ENCODE measurements around the gene LMF1.

LMF1 gene

GRCh38 chr16:818132-818531, 152.7 kb downstream of the LMF1 start:
- Histone ChIP-seq H3K9me3 (ENCODE audit: insufficient read depth, low read length) (no peaks in the 10 kb centered on the region), H3K27me3 (ENCODE audit: insufficient read depth, insufficient read length) (no peaks in the 10 kb centered on the region), H3K4me1 (ENCODE audit: insufficient read depth, insufficient read length) (peaks cover 9% of the 10 kb centered on the region), H3K9ac (ENCODE audit: insufficient read length, low read depth) (no peak overlapping the region), H3K4me3 (ENCODE audit: insufficient read length, low read depth) (no peak overlapping the region), H3K36me3 (ENCODE audit: insufficient read depth, insufficient read length, low read length) (no peaks in the 10 kb centered on the region)
- no peak for DNase-seq (ENCODE audit: low read depth, low spot score)
- TF ChIP-seq SUZ12 (IDR thresholded peaks at IDR 0.05; ENCODE audit: extremely low read depth, insufficient read depth, insufficient read length) (no peak), ZNF274 (IDR thresholded peaks at IDR 0.05; ENCODE audit: low read depth, low read length) (no peak), YY1 (IDR thresholded peaks at IDR 0.05; ENCODE audit: insufficient read depth, insufficient read length) (no peak)

- TF ChIP-seq ZNF274 (IDR thresholded peaks at IDR 0.05; ENCODE audit: low read depth, low read length) (no peak), YY1 (IDR thresholded peaks at IDR 0.05; ENCODE audit: insufficient read depth, insufficient read length) (no peak), SUZ12 (IDR thresholded peaks at IDR 0.05; ENCODE audit: extremely low read depth, insufficient read depth, insufficient read length) (no peak)
- H3K27me3 ChIP-seq (ENCODE audit: insufficient read depth, insufficient read length), result no peaks in the 10 kb centered on the region
- H3K4me1 ChIP-seq (ENCODE audit: insufficient read depth, insufficient read length), result peaks cover 9% of the 10 kb centered on the region
- no peak overlapping the region for H3K4me3 ChIP-seq (ENCODE audit: insufficient read length, low read depth)
- no peaks in the 10 kb centered on the region for H3K36me3 ChIP-seq (ENCODE audit: insufficient read depth, insufficient read length, low read length)
- no peak overlapping the region for H3K9ac ChIP-seq (ENCODE audit: insufficient read length, low read depth)
- no peak for DNase-seq (ENCODE audit: low read depth, low spot score)
- no peaks in the 10 kb centered on the region for H3K9me3 ChIP-seq (ENCODE audit: insufficient read depth, low read length)
These were observed 153.5 kb downstream of the LMF1 start for GRCh38 chr16:817001-817906.

- H3K4me3 ChIP-seq (ENCODE audit: insufficient read length, low read depth), result no peak overlapping the region
- no peak for TF ChIP-seq YY1 (IDR thresholded peaks at IDR 0.05; ENCODE audit: insufficient read depth, insufficient read length)
- TF ChIP-seq SUZ12 (IDR thresholded peaks at IDR 0.05; ENCODE audit: extremely low read depth, insufficient read depth, insufficient read length), result no peak
- no peak for TF ChIP-seq ZNF274 (IDR thresholded peaks at IDR 0.05; ENCODE audit: low read depth, low read length)
- no peaks in the 10 kb centered on the region for H3K27me3 ChIP-seq (ENCODE audit: insufficient read depth, insufficient read length)
- no peaks in the 10 kb centered on the region for H3K9me3 ChIP-seq (ENCODE audit: insufficient read depth, low read length)
- H3K4me1 ChIP-seq (ENCODE audit: insufficient read depth, insufficient read length), result peaks cover 11% of the 10 kb centered on the region
- H3K9ac ChIP-seq (ENCODE audit: insufficient read length, low read depth), result no peak overlapping the region
- DNase-seq (ENCODE audit: low read depth, low spot score), result no peak
- H3K36me3 ChIP-seq (ENCODE audit: insufficient read depth, insufficient read length, low read length), result peaks cover 6% of the 10 kb centered on the region
These were observed 154.9 kb downstream of the LMF1 start for GRCh38 chr16:815861-816260.

GRCh38 chr16:814974-815373, 155.8 kb downstream of the LMF1 start:
- no peak overlapping the region for H3K4me3 ChIP-seq (ENCODE audit: insufficient read length, low read depth)
- TF ChIP-seq YY1 (IDR thresholded peaks at IDR 0.05; ENCODE audit: insufficient read depth, insufficient read length) (no peak), ZNF274 (IDR thresholded peaks at IDR 0.05; ENCODE audit: low read depth, low read length) (no peak), SUZ12 (IDR thresholded peaks at IDR 0.05; ENCODE audit: extremely low read depth, insufficient read depth, insufficient read length) (no peak)
- peaks cover 8% of the 10 kb centered on the region for H3K36me3 ChIP-seq (ENCODE audit: insufficient read depth, insufficient read length, low read length)
- no peak overlapping the region for H3K9ac ChIP-seq (ENCODE audit: insufficient read length, low read depth)
- DNase-seq (ENCODE audit: low read depth, low spot score), result no peak
- no peaks in the 10 kb centered on the region for H3K27me3 ChIP-seq (ENCODE audit: insufficient read depth, insufficient read length)
- peaks cover 11% of the 10 kb centered on the region for H3K4me1 ChIP-seq (ENCODE audit: insufficient read depth, insufficient read length)
- H3K9me3 ChIP-seq (ENCODE audit: insufficient read depth, low read length), result no peaks in the 10 kb centered on the region

- Histone ChIP-seq H3K36me3 (ENCODE audit: insufficient read depth, insufficient read length, low read length) (peaks cover 8% of the 10 kb centered on the region), H3K27me3 (ENCODE audit: insufficient read depth, insufficient read length) (no peaks in the 10 kb centered on the region), H3K9me3 (ENCODE audit: insufficient read depth, low read length) (no peaks in the 10 kb centered on the region), H3K4me3 (ENCODE audit: insufficient read length, low read depth) (no peak overlapping the region), H3K4me1 (ENCODE audit: insufficient read depth, insufficient read length) (peaks cover 11% of the 10 kb centered on the region), H3K9ac (ENCODE audit: insufficient read length, low read depth) (peak overlapping the region; percentile 33)
- TF ChIP-seq ZNF274 (IDR thresholded peaks at IDR 0.05; ENCODE audit: low read depth, low read length) (no peak), SUZ12 (IDR thresholded peaks at IDR 0.05; ENCODE audit: extremely low read depth, insufficient read depth, insufficient read length) (no peak), YY1 (IDR thresholded peaks at IDR 0.05; ENCODE audit: insufficient read depth, insufficient read length) (no peak)
- no peak for DNase-seq (ENCODE audit: low read depth, low spot score)
These were observed 156.8 kb downstream of the LMF1 start for GRCh38 chr16:813916-814412.

GRCh38 chr16:813204-813915, 157.4 kb downstream of the LMF1 start:
- H3K36me3 ChIP-seq (ENCODE audit: insufficient read depth, insufficient read length, low read length), result peaks cover 8% of the 10 kb centered on the region
- peaks cover 11% of the 10 kb centered on the region for H3K4me1 ChIP-seq (ENCODE audit: insufficient read depth, insufficient read length)
- peak overlapping the region; percentile 21 for H3K4me3 ChIP-seq (ENCODE audit: insufficient read length, low read depth)
- peak overlapping the region; percentile 80 for H3K9ac ChIP-seq (ENCODE audit: insufficient read length, low read depth)
- DNase-seq (ENCODE audit: low read depth, low spot score), result no peak
- no peak for TF ChIP-seq ZNF274 (IDR thresholded peaks at IDR 0.05; ENCODE audit: low read depth, low read length)
- no peak for TF ChIP-seq YY1 (IDR thresholded peaks at IDR 0.05; ENCODE audit: insufficient read depth, insufficient read length)
- TF ChIP-seq SUZ12 (IDR thresholded peaks at IDR 0.05; ENCODE audit: extremely low read depth, insufficient read depth, insufficient read length), result no peak
- H3K27me3 ChIP-seq (ENCODE audit: insufficient read depth, insufficient read length), result no peaks in the 10 kb centered on the region
- no peaks in the 10 kb centered on the region for H3K9me3 ChIP-seq (ENCODE audit: insufficient read depth, low read length)

GRCh38 chr16:808085-808386, 162.7 kb downstream of the LMF1 start:
- DNase-seq (ENCODE audit: low read depth, low spot score), result no peak
- Histone ChIP-seq H3K9me3 (ENCODE audit: insufficient read depth, low read length) (no peaks in the 10 kb centered on the region), H3K36me3 (ENCODE audit: insufficient read depth, insufficient read length, low read length) (peaks cover 8% of the 10 kb centered on the region), H3K27me3 (ENCODE audit: insufficient read depth, insufficient read length) (peaks cover 19% of the 10 kb centered on the region), H3K4me3 (ENCODE audit: insufficient read length, low read depth) (peak overlapping the region; percentile 79), H3K4me1 (ENCODE audit: insufficient read depth, insufficient read length) (peaks cover 29% of the 10 kb centered on the region), H3K9ac (ENCODE audit: insufficient read length, low read depth) (peak overlapping the region; percentile 91)
- TF ChIP-seq YY1 (IDR thresholded peaks at IDR 0.05; ENCODE audit: insufficient read depth, insufficient read length) (no peak), SUZ12 (IDR thresholded peaks at IDR 0.05; ENCODE audit: extremely low read depth, insufficient read depth, insufficient read length) (no peak), ZNF274 (IDR thresholded peaks at IDR 0.05; ENCODE audit: low read depth, low read length) (no peak)
